Nephron (organoid): ENCODE results near the gene PFKP.

Experiments
- H3K27ac Mint-ChIP-seq, 3 experiments: 2 replicates each; pipeline ENCODE4 v1.8.0; 2020; ENCODE audit warnings: mixed read lengths in 3 of 3, mild to moderate bottlenecking in 2 of 3, moderate library complexity in 1 of 3
- H3K27me3 Mint-ChIP-seq: 2 replicates; pipeline ENCODE4 v1.8.0; 2021; ENCODE audit warnings: low read depth, mild to moderate bottlenecking, moderate library complexity, mixed read lengths
- H3K36me3 Mint-ChIP-seq: 2 replicates; pipeline ENCODE4 v1.8.0; 2020; ENCODE audit warnings: low read depth, mixed read lengths
- H3K4me1 Mint-ChIP-seq: 2 replicates; pipeline ENCODE4 v1.8.0; 2020; ENCODE audit warnings: mixed read lengths
- H3K4me3 Mint-ChIP-seq, 3 experiments: 2 replicates each; pipeline ENCODE4 v1.8.0; 2020; ENCODE audit warnings: mild to moderate bottlenecking in 3 of 3, mixed read lengths in 3 of 3, moderate library complexity in 2 of 3
- H3K9me3 Mint-ChIP-seq: 2 replicates; pipeline ENCODE4 v1.8.0; 2020; ENCODE audit warnings: mixed read lengths
- CTCF ChIP-seq, 3 experiments: fragments of 200-600 bp; sonication (generic); IDR thresholded peaks; one replicate each; pipeline ENCODE4 v1.5.0; 2021; ENCODE audit warnings: antibody characterized with exemption in 3 of 3; ENCODE audit not compliant: unreplicated experiment in 3 of 3

The PFKP gene

GRCh38 chr10:3099291-3100092 lies 32.1 kb downstream of the PFKP start:
- Mint-ChIP-seq H3K9me3 (no peaks in the 10 kb centered on the region), H3K4me1 (peaks cover 17% of the 10 kb centered on the region), H3K27me3 (peaks cover 4% of the 10 kb centered on the region)

GRCh38 chr10:3100093-3100792 lies 32.9 kb downstream of the PFKP start:
- Mint-ChIP-seq H3K4me1 (peaks cover 11% of the 10 kb centered on the region), H3K36me3 (peaks cover 14% of the 10 kb centered on the region), H3K9me3 (no peaks in the 10 kb centered on the region), H3K27me3 (peaks cover 4% of the 10 kb centered on the region), H3K4me3 (no peak overlapping the region), H3K27ac (no peak overlapping the region)
- no peak for TF ChIP-seq CTCF (IDR thresholded peaks at IDR 0.05; ENCODE audit: unreplicated experiment in 3 of 3)

More at GRCh38 chr10:3099291-3100092, 32.1 kb downstream of the PFKP start:
- Mint-ChIP-seq H3K36me3 (peaks cover 12% of the 10 kb centered on the region), H3K4me3 (no peak overlapping the region), H3K27ac (no peak overlapping the region)
- TF ChIP-seq CTCF (IDR thresholded peaks at IDR 0.05; ENCODE audit: unreplicated experiment in 3 of 3), result no peak

- Mint-ChIP-seq H3K4me1 (peaks cover 4% of the 10 kb centered on the region), H3K9me3 (no peaks in the 10 kb centered on the region)
Observed at GRCh38 chr10:3100856-3101640, 33.7 kb downstream of the PFKP start.

GRCh38 chr10:3102720-3103427 lies 35.5 kb downstream of the PFKP start:
- no peaks in the 10 kb centered on the region for H3K9me3 Mint-ChIP-seq
- peaks cover 4% of the 10 kb centered on the region for H3K4me1 Mint-ChIP-seq
- no peak overlapping the region for H3K4me3 Mint-ChIP-seq
- TF ChIP-seq CTCF (IDR thresholded peaks at IDR 0.05; ENCODE audit: unreplicated experiment in 3 of 3), result no peak
- H3K27me3 Mint-ChIP-seq, result peaks cover 4% of the 10 kb centered on the region
- H3K27ac Mint-ChIP-seq, result peak overlapping the region in 1 of 3 experiments; percentile 40
- H3K36me3 Mint-ChIP-seq, result peaks cover 14% of the 10 kb centered on the region

More at GRCh38 chr10:3100856-3101640, 33.7 kb downstream of the PFKP start:
- Mint-ChIP-seq H3K4me3 (no peak overlapping the region), H3K27ac (no peak overlapping the region), H3K36me3 (peaks cover 14% of the 10 kb centered on the region), H3K27me3 (peaks cover 4% of the 10 kb centered on the region)
- no peak for TF ChIP-seq CTCF (IDR thresholded peaks at IDR 0.05; ENCODE audit: unreplicated experiment in 3 of 3)

- no peaks in the 10 kb centered on the region for H3K9me3 Mint-ChIP-seq
- H3K4me1 Mint-ChIP-seq, result peaks cover 4% of the 10 kb centered on the region
- no peak for TF ChIP-seq CTCF (IDR thresholded peaks at IDR 0.05; ENCODE audit: unreplicated experiment in 3 of 3)
- H3K36me3 Mint-ChIP-seq, result peaks cover 14% of the 10 kb centered on the region
- peak overlapping the region in 1 of 3 experiments; percentile 40 for H3K27ac Mint-ChIP-seq
- H3K4me3 Mint-ChIP-seq, result no peak overlapping the region
- H3K27me3 Mint-ChIP-seq, result peaks cover 4% of the 10 kb centered on the region
Observed at GRCh38 chr10:3103646-3104045, 36.3 kb downstream of the PFKP start.
